Measurements from ENCODE around the gene USP21. TPM values are rescaled to one million over a fixed set of nuclear protein-coding genes. Genes with fewer than 3 reads are reported as not detected.

The USP21 gene
- total and polyA plus RNA-seq, 2 of the 13 experiments (the other 11 are each of a cell fraction or from before 2014, with no cell fraction given): 10.1 to 33.1 TPM

- TF ChIP-seq SNAPC4 (CRISPR knock-in tag; IDR thresholded peaks at IDR 0.05) (no peak), DNMT1 (CRISPR knock-in tag; IDR thresholded peaks at IDR 0.05) (no peak), SOX6 (IDR thresholded peaks at IDR 0.05) (no peak), SOX6 (CRISPR knock-in tag; IDR thresholded peaks at IDR 0.05) (no peak), ZNF253 (CRISPR knock-in tag; IDR thresholded peaks at IDR 0.05; ENCODE audit: borderline replicate concordance) (no peak), U2AF1 (optimal IDR thresholded peaks at IDR 0.05; ENCODE audit: low read depth, low read length) (no peak), BCL6 (CRISPR knock-in tag; IDR thresholded peaks at IDR 0.05) (no peak), ZNF414 (CRISPR knock-in tag; IDR thresholded peaks at IDR 0.05) (no peak), CHCHD3 (CRISPR knock-in tag; IDR thresholded peaks at IDR 0.05) (no peak), IRF2 (CRISPR knock-in tag; IDR thresholded peaks at IDR 0.05) (no peak), RFX1 (IDR thresholded peaks at IDR 0.05) (no peak), HNF4G (IDR thresholded peaks at IDR 0.05; ENCODE audit: borderline replicate concordance, low read depth, low read length) (0 out of 2 replicates have a peak, but pooled peaks have one; percentile 27), HNF4G (CRISPR knock-in tag; IDR thresholded peaks at IDR 0.05; ENCODE audit: borderline replicate concordance, low read depth) (no peak), MBNL3 (CRISPR knock-in tag; conservative IDR thresholded peaks at IDR 0.05) (no peak), HIC2 (CRISPR knock-in tag; IDR thresholded peaks at IDR 0.05; ENCODE audit: low read depth) (peak; percentile 79), KDM5B (CRISPR knock-in tag; IDR thresholded peaks at IDR 0.05; ENCODE audit: borderline replicate concordance) (no peak), HOXA3 (CRISPR knock-in tag; IDR thresholded peaks at IDR 0.05) (peak; percentile 34; the same call in 1 of the 2 replicates), MXD1 (CRISPR knock-in tag; IDR thresholded peaks at IDR 0.05) (0 out of 2 replicates have a peak, but pooled peaks have one; percentile 31), ZFYVE20 (CRISPR knock-in tag; IDR thresholded peaks at IDR 0.05; ENCODE audit: borderline replicate concordance, low read depth) (no peak)
- TF ChIP-seq, protein P1, sequence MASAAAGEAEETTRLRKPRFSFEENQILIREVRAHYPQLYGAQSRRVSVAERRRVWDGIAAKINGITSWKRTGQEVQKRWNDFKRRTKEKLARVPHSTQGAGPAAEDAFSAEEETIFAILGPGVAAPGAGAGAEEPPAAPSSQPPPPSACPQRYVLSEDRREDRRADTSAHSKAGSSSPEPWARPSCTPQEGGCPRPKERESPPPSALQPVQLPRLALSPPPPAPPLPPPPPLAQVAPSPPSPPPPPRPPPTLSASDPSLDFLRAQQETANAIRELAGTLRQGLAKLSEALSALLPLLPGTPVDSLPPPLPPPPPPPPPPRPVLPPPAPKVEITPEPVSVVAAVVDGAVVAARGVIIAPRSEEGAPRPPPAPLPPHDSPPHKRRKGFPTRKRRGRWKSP (CRISPR knock-in tag; IDR thresholded peaks at IDR 0.05): no peak
These were observed 34.4 kb downstream of the USP21 start (continued) for GRCh38 chr1:161193561-161194235.
